ENCODE measurements around the gene CRTC3. TPM values are rescaled to one million over a fixed set of nuclear protein-coding genes. Genes with fewer than 3 reads are reported as not detected.
"Not testable (repeated sequence)": the region's sequence is repeated elsewhere in the genome, so short reads cannot be mapped to it uniquely, and the experiment has no call there.

Gene CRTC3
- total RNA-seq, 1 donor from 2014 or later = 49.0 TPM

- intact Hi-C loops (cut with DNase I) = no loop called here
- Histone ChIP-seq H3K27ac (peak overlapping the region; percentile 94), H3K36me3 (no peaks in the 10 kb centered on the region), H3K27me3 (no peaks in the 10 kb centered on the region), H3K4me3 (peak overlapping the region; percentile 77), H3K9me3 (no peaks in the 10 kb centered on the region), H3K4me1 (peaks cover 20% of the 10 kb centered on the region)
- ATAC-seq (peak; percentile 58), DNase-seq (peak; percentile 79)
- TF ChIP-seq CTCF (IDR thresholded peaks at IDR 0.05) = peak; percentile 19
These were observed 135.0 kb downstream of the CRTC3 start for GRCh38 chr15:90664650-90665287.

GRCh38 chr15:90665288-90666134 lies 135.8 kb downstream of the CRTC3 start:
- Histone ChIP-seq H3K36me3 (no peaks in the 10 kb centered on the region), H3K9me3 (no peaks in the 10 kb centered on the region), H3K4me1 (peaks cover 13% of the 10 kb centered on the region), H3K27ac (peak overlapping the region; percentile 94), H3K4me3 (peak overlapping the region; percentile 77), H3K27me3 (no peaks in the 10 kb centered on the region)
- DNase-seq (peak; percentile 88), ATAC-seq (peak; percentile 89)
- no peak for TF ChIP-seq CTCF (IDR thresholded peaks at IDR 0.05)
- intact Hi-C loops (cut with DNase I) = no loop called here

GRCh38 chr15:90666135-90666909 lies 136.6 kb downstream of the CRTC3 start:
- DNase-seq (peak; percentile 43), ATAC-seq (no peak)
- Histone ChIP-seq H3K4me1 (peaks cover 9% of the 10 kb centered on the region), H3K4me3 (peak overlapping the region; percentile 77), H3K27me3 (no peaks in the 10 kb centered on the region), H3K9me3 (no peaks in the 10 kb centered on the region), H3K27ac (peak overlapping the region; percentile 94), H3K36me3 (no peaks in the 10 kb centered on the region)
- no peak for TF ChIP-seq CTCF (IDR thresholded peaks at IDR 0.05)
- intact Hi-C loops (cut with DNase I) = no loop called here

- Histone ChIP-seq H3K4me1 (peaks cover under 1% of the 10 kb centered on the region), H3K36me3 (no peaks in the 10 kb centered on the region), H3K27me3 (no peaks in the 10 kb centered on the region), H3K9me3 (no peaks in the 10 kb centered on the region), H3K27ac (no peak overlapping the region), H3K4me3 (no peak overlapping the region)
- intact Hi-C loops (cut with DNase I) = no loop called here
- DNase-seq (peak; percentile 17), ATAC-seq (no peak)
- no peak for TF ChIP-seq CTCF (IDR thresholded peaks at IDR 0.05)
These were observed 137.5 kb downstream of the CRTC3 start for GRCh38 chr15:90667073-90667754.

- DNase-seq; H3K4me3 ChIP-seq; intact Hi-C loops (cut with DNase I); H3K9me3 ChIP-seq; ATAC-seq; H3K27me3 ChIP-seq; H3K36me3 ChIP-seq; H3K4me1 ChIP-seq; H3K27ac ChIP-seq: not testable (repeated sequence)
These were observed 138.1 kb downstream of the CRTC3 start for GRCh38 chr15:90667755-90668345.

GRCh38 chr15:90670631-90671030 lies 140.9 kb downstream of the CRTC3 start:
- ATAC-seq; H3K4me3 ChIP-seq; intact Hi-C loops (cut with DNase I); DNase-seq; H3K9me3 ChIP-seq; H3K4me1 ChIP-seq; H3K27me3 ChIP-seq; H3K27ac ChIP-seq; H3K36me3 ChIP-seq: not testable (repeated sequence)
